Tibial nerve (tissue), 4 donors: Measurements from ENCODE around the gene CUX1. TPM values are rescaled to one million over a fixed set of nuclear protein-coding genes. Genes with fewer than 3 reads are reported as not detected.
"Not testable (repeated sequence)": the region's sequence is repeated elsewhere in the genome, so short reads cannot be mapped to it uniquely, and the experiment has no call there.

Source experiments
- DNase-seq, 2 donors: peaks; one replicate each; pipeline ENCODE4 v3.0.0-alpha.2; 2019; ENCODE audit warnings: low spot score in 2 of 2
- H3K27ac ChIP-seq, 4 donors: fragments of 200-600 bp; sonication (generic) in 3 of 4; one replicate each; pipeline ENCODE4 v1.5.1; 2017 to 2019; ENCODE audit warnings: mild to moderate bottlenecking in 1 of 4
- H3K27me3 ChIP-seq, 2 donors: fragments of 200-600 bp; sonication (generic) in 1 of 2; one replicate each; pipeline versions ENCODE4 v1.5.1 to v1.6.0; 2017 to 2019
- H3K36me3 ChIP-seq, 3 donors: fragments of 200-600 bp; sonication (generic); one replicate each; pipeline ENCODE4 v1.5.1; 2018 to 2019
- H3K4me1 ChIP-seq, 4 donors: fragments of 200-600 bp; sonication (generic) in 3 of 4; one replicate each; pipeline ENCODE4 v1.5.1; 2017 to 2019
- H3K4me3 ChIP-seq, 4 donors: fragments of 200-600 bp; sonication (generic) in 3 of 4; one replicate each; pipeline ENCODE4 v1.5.1; 2017 to 2019; ENCODE audit warnings: mild to moderate bottlenecking in 1 of 4, moderate library complexity in 1 of 4
- H3K9me3 ChIP-seq, 4 donors: fragments of 200-600 bp; sonication (generic) in 3 of 4; one replicate each; pipeline ENCODE4 v1.5.1; 2017 to 2019
- CTCF ChIP-seq, 5 experiments: fragments of 200-600 bp in 3 of 5; fragments of 450-650 bp in 2 of 5; sonication (generic) in 3 of 5; IDR thresholded peaks; one replicate each; pipeline ENCODE4 v1.5.1; 2016 to 2019; ENCODE audit warnings: antibody characterized with exemption in 5 of 5, mild to moderate bottlenecking in 3 of 5, moderate library complexity in 2 of 5
- EP300 ChIP-seq, 2 donors: sonication (generic); formaldehyde crosslinking; IDR thresholded peaks; one replicate each; pipeline ENCODE4 v1.6.1; 2017; ENCODE audit warnings: antibody characterized with exemption in 2 of 2, mild to moderate bottlenecking in 1 of 2
- POLR2A ChIP-seq, 2 donors: fragments of 450-650 bp; IDR thresholded peaks; one replicate each; pipeline ENCODE4 v1.6.1; 2017; ENCODE audit warnings: antibody characterized with exemption in 2 of 2, mild to moderate bottlenecking in 2 of 2, moderate library complexity in 2 of 2
- WGBS, 2 donors: methylation state at CpG; one replicate each; pipeline ENCODE4 v1.1.5; 2018; 5-methylcytosine and 5-hydroxymethylcytosine counted together
- total RNA-seq, 4 donors: library from RNA; depleted of rRNA; stranded (reverse); fragments of >200 nt; gene quantifications; one replicate each; pipeline ENCODE4 v1.1.0, GENCODE V29; 2016

The CUX1 gene
- total RNA-seq, 4 donors from 2014 or later, result 74.5 to 104 (median 84.3) TPM

- no peak for TF ChIP-seq CTCF (IDR thresholded peaks at IDR 0.05)
- TF ChIP-seq EP300 (IDR thresholded peaks at IDR 0.05), result no peak
- TF ChIP-seq POLR2A (IDR thresholded peaks at IDR 0.05), result no peak
- no peak for DNase-seq
- 59 to 75% methylated on average over 11 of the region's 11 CpGs for WGBS, 2 donors
- peak overlapping the region in 2 of 4 donors; percentile 53 to 57 for H3K27ac ChIP-seq
- H3K4me3 ChIP-seq, result no peak overlapping the region
- no peaks in the 10 kb centered on the region for H3K27me3 ChIP-seq
- no peaks in the 10 kb centered on the region for H3K9me3 ChIP-seq
- peaks cover 0 to 19% (median 2%) of the 10 kb centered on the region in 4 donors for H3K4me1 ChIP-seq
- H3K36me3 ChIP-seq, result no peaks in the 10 kb centered on the region
Measured at GRCh38 chr7:102040569-102040968, 223.1 kb downstream of the CUX1 start.

GRCh38 chr7:102042016-102042656, 224.7 kb downstream of the CUX1 start:
- H3K9me3 ChIP-seq, result no peaks in the 10 kb centered on the region
- no peaks in the 10 kb centered on the region for H3K36me3 ChIP-seq
- H3K4me1 ChIP-seq, result peaks cover 0 to 27% (median 9%) of the 10 kb centered on the region in 4 donors
- no peak for DNase-seq
- no peak overlapping the region for H3K4me3 ChIP-seq
- WGBS, 2 donors, result 59 to 65% methylated on average over 4 of the region's 4 CpGs
- no peak for TF ChIP-seq CTCF (IDR thresholded peaks at IDR 0.05)
- TF ChIP-seq EP300 (IDR thresholded peaks at IDR 0.05), result no peak
- TF ChIP-seq POLR2A (IDR thresholded peaks at IDR 0.05), result no peak
- H3K27ac ChIP-seq, result peak overlapping the region in 2 of 4 donors; percentile 70 to 72
- H3K27me3 ChIP-seq, result no peaks in the 10 kb centered on the region

- H3K9me3 ChIP-seq, H3K36me3 ChIP-seq, H3K4me3 ChIP-seq, H3K27me3 ChIP-seq, DNase-seq: not testable (repeated sequence)
- H3K4me1 ChIP-seq, result peaks cover 0 to 27% (median 9%) of the 10 kb centered on the region in 4 donors
- H3K27ac ChIP-seq, result peak overlapping the region in 2 of 4 donors; percentile 70 to 72
- WGBS, 2 donors, result 77% methylated on average over 9 of the region's 9 CpGs
Measured at GRCh38 chr7:102042796-102043195, 225.4 kb downstream of the CUX1 start.

GRCh38 chr7:102044641-102044983, 227.2 kb downstream of the CUX1 start:
- 73 to 82% methylated on average over 5 to 6 of the region's 6 CpGs for WGBS, 2 donors
- H3K4me3 ChIP-seq, result no peak overlapping the region

GRCh38 chr7:102044984-102045673, 227.7 kb downstream of the CUX1 start:
- WGBS, 2 donors, result 5% methylated on average over 26 to 29 of the region's 29 CpGs
- Histone ChIP-seq H3K36me3 (no peaks in the 10 kb centered on the region), H3K27ac (peak overlapping the region; percentile 7 to 70 (median 40)), H3K27me3 (no peaks in the 10 kb centered on the region), H3K4me3 (peak overlapping the region in 2 of 4 donors; percentile 21 to 35), H3K4me1 (peaks cover 0 to 27% (median 9%) of the 10 kb centered on the region in 4 donors), H3K9me3 (no peaks in the 10 kb centered on the region)
- peak in 1 of 2 donors; percentile 51 for DNase-seq
- TF ChIP-seq CTCF (IDR thresholded peaks at IDR 0.05), result no peak
- TF ChIP-seq EP300 (IDR thresholded peaks at IDR 0.05), result peak in 1 of 2 donors; percentile 36

More at GRCh38 chr7:102044641-102044983, 227.2 kb downstream of the CUX1 start:
- Histone ChIP-seq H3K36me3 (no peaks in the 10 kb centered on the region), H3K27me3 (no peaks in the 10 kb centered on the region), H3K9me3 (no peaks in the 10 kb centered on the region), H3K4me1 (peaks cover 0 to 27% (median 9%) of the 10 kb centered on the region in 4 donors), H3K27ac (peak overlapping the region in 3 of 4 donors; percentile 7 to 70 (median 66))
- TF ChIP-seq POLR2A (IDR thresholded peaks at IDR 0.05) (no peak), EP300 (IDR thresholded peaks at IDR 0.05) (no peak)
- no peak for DNase-seq
